Eye (tissue), 1 donor: ENCODE results near the gene EIF2S2.

Experiments used
- DNase-seq: peaks from one replicate; pipeline ENCODE4 v3.0.0-alpha.2; 2015

Gene EIF2S2

DNA sequence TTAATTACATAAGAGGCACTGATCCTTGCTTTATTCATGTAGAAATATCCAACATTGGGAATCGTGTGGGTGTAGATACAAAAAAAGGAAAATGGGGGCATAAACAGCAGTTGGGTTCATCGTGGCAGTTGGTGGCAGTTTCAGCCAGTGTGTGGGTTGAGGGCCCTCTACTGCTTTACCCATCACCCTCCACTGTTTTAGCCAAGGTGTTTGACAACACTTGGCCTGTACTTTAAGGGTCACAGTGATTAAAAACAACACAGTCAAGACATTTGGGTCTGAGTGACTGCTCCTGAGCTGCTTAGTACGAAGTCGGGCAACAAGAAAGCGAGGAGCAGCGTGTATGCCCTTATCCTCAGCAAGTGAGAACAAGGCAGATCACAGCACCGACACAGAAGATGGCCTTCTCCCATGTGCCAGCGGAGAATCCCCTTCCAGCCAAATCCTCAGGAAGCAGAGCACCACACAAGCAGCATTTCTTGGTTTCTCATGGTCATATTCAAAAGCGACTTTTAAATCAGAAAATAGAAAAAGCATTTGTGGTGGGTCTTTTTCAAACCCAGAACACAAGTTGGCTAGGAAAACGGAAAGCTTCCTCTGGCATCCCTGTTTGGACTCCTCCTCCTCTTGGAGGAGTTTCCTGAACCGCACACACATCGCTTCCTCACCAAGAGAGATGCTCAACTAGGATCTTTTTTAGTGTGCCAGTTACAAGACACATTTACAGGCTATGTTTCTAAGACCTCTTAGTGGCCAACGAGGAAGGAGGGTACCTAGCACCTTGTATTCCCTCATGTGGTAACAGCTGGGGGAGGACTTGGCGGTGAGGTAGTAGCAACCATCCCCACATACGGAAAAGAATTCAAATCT is 23.5 kb downstream of the EIF2S2 start:
- no peak for DNase-seq

DNA sequence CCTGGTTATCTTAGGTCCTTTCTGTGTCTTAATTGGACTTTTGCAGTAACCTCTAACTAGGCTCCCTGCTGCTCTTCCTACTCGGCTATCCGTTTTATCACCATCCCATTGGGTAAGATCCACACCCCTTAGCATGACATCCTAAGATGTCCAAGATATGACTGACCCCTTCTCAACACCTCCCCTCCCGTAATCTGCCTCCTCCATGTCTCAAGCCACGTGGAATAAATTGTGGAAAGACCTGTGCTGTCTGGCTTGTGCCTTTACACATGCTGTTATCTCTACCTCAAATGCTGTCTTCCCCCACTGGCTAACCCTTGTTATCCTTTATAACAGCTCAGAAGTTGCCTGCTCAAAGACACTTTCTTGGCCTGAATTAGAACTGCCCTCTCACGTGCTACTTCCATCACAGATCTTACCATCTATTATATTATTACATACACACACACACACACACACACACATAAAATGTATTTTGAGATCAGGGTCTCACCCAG is 26.5 kb downstream of the EIF2S2 start:
- DNase-seq: no peak

DNA sequence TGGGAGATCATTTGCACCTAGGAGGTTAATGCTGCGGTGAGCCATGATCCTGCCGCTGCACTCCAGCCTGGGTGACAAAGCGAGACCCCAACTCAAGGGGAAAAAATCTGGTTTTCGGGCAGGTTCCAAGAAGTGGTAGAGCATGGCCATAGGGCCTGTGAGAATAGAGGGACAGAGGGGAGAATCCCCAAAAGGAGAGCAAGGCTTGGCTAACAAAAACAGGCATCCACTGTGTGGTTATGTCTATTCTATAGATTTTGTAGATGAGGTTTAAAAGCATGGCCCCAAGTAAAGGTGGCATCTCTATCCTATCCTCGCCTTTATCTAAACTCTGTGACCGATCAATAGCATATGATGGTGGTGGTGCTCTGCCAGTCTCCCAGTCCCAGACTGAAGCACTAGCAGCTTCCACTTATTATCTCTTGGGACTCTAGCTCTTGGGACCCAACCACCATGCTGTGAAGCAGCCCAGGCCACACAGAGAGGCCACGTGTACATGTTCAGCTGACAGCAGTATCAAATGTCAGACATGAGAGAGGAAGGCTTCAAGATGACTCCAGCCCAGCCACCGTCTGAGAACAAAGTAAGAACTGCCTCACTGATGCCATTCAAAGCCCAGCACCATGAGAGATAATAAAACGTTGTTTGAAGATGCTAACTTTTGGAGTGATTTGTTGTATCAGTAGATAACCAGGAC is 27.7 kb downstream of the EIF2S2 start:
- no peak for DNase-seq

DNA sequence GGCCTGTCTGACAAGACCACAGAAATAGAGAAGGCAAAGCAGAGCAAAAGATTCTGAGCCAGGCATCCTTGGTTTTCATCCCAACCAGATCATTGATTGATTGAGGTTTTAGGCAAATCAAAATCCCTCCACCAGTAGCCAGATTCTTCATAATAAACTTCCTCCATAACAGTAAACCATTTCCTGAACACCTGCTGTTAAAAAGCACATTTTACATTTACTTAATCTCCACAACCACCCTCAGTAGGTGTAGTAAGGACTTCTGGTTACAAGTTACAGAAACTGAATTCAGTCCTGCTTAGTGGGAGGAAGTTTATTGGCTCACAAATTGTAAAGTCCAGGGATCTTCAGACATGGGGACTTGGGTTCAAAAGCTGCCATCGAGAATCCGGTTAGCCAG is 28.3 kb downstream of the EIF2S2 start:
- DNase-seq: no peak

DNA sequence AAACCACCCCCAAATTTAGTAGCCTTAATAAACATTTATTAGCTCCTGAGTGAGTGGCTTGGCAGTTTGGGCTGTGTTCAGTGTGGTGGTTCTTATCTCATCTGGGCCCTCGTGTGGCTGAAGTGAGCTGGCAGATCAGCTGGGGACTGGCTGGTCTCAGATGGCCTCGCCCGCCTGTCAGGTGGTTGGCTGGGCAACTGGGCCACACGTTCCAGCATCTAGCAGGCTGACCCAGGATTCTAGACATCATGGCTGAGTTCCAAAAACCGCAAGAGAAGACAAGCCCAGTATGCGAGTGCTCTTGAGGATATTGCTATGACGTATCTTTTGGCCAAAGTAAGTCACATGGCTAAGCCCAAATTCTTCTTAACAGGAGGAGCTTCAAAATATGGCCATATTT is 28.9 kb downstream of the EIF2S2 start:
- DNase-seq: no peak

DNA sequence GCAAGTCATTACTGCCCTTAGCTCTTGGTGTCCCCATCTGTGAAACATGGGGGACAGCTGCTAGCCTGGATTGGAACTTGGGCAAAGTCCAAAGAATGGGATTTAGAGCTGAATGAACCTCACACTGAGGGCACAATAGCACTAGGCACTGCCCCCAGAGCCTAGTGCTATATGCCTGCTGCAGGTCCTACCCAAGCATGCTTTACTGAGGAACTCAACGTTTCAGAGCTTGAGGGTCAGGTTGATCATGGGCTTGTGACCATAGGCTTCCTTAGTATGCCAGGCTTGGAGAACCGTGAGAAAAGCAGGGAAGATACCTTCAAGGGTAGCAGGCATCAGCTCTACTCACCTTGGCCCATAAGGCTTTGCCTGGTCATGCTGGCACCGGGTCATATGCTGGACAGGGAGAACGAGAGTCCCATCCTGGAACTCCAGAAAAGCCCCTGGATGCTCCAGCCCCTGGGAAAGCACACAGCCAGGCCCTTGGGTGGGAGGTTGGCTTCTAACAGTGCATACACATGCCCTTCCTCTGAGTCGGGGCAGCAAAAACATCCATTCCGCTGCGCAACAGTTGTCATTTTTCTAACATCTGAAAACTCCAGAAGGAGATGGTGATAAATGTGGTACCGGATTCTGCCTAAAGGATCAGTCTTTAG is 29.7 kb downstream of the EIF2S2 start:
- DNase-seq: no peak

DNA sequence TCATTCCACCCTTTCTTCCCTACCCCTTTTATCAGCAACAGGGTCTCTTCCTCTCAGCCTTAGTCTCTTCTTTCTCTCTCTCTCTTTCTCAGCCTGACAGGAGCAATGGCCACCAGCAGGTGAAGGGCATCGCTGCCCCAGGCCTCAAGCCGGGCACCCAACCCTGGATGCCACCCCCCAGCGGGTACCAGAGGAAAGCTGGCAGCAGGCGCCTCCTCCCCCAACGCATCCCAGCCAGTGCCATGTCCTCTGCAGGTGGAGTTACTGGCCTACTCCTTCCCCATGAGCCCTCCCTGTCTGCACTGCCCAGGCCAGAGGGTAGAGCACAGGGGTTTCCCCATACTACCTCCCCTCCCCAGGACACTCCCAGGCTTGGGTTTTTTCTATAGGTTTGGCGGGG is 32.2 kb downstream of the EIF2S2 start:
- no peak for DNase-seq

DNA sequence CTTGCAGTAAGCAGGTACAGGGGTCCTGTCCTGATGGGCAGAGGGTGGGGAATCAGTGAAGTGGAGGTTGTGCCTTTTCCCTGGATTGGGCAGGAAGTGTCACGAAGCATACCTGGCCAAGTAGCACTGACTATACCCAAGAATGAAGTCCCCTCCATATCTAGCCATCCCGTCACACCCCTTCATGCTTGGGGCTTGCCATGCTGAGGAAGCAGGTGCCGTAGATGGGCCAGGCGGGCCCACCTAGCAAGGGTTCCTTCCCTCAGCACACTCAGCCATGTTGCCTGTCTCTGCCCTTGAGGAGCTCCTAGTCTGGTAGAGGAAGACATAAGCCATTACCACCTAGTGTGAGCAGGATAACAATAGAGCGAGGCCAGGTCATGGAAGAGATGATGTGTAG is 33.5 kb downstream of the EIF2S2 start:
- DNase-seq: no peak

DNA sequence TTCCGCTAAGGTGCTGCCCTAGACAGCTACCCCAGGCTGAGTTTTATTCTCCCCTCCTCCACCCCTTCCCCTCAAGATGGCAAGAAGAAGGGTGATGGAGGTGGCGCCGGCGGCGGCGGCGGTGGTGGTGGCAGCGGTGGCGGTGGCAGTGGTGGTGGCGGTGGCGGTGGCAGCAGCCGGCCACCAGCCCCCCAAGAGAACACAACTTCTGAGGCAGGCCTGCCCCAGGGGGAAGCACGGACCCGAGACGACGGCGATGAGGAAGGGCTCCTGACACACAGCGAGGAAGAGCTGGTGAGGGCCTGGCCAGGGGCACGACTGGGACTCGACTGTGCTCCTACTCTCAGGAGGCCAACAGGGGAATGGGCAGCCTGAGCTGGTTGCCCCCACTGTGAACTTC is 35.1 kb downstream of the EIF2S2 start:
- no peak for DNase-seq

DNA sequence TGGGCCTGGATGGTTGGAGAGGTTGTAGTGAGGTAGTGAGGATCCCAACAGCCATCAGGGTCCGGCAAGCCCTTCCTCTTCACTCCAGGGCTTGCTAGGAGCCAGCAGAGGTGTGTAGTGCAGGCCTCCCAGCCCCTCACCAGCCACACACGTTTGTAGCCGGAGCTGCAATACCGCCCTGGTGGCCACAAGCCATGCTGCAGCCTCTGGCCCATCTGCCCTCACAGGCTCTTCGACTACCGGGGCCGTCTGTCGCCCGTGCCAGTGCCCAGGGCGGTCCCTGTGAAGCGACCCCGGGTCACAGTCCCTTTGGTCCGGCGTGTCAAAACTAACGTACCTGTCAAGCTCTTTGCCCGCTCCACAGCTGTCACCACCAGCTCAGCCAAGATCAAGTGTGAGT is 36.4 kb downstream of the EIF2S2 start:
- DNase-seq: no peak

DNA sequence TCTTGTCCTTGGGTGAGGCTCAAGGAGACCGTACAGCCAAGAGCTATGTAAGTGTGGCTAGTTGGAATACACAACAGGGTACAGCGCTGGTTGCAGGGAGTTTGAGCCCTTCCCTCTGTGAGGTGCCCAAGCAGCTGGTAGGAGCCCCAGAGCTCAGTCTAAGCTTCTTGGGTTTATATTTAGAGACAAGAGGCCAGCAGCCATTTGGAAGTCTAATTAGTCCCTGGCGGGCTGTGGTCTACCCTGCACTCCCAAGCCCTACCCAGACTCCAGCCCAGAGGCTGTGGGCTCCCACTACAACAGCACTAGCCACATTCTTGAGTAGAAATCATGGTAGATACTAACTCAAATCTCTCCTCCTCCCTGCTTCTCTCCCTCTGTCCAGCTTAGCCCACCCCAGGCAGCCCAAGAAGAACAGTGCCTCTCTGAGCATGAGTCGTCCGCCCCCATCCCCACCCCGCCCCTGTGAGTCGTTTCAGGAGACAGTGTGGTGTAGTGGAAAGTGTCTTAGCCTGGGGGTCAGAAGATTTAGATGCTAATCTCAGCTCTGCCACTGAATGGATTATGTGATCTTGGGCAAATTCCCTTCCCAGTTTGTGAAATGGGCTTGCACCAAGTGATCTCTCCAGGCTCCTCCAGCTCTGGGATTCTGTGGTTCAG is 37.8 kb downstream of the EIF2S2 start:
- no peak for DNase-seq

DNA sequence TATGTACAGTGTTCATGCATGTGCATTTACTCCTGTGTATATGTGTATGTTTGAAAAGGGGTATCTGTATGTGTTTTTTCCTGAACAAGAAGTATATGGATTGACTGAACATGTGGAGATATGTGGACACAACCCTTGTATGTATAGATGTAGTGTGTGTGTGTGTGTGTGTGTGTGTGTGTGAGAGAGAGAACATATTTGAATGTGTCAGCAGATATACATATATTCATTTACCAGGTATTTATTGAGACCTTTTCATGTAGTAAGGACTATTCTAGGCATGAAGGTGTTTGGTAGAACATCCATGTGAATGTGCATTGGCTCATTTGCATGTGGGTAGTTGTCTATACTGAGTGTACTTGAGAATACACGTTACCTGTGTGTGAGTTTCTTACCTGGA is 39.3 kb downstream of the EIF2S2 start:
- DNase-seq: no peak

DNA sequence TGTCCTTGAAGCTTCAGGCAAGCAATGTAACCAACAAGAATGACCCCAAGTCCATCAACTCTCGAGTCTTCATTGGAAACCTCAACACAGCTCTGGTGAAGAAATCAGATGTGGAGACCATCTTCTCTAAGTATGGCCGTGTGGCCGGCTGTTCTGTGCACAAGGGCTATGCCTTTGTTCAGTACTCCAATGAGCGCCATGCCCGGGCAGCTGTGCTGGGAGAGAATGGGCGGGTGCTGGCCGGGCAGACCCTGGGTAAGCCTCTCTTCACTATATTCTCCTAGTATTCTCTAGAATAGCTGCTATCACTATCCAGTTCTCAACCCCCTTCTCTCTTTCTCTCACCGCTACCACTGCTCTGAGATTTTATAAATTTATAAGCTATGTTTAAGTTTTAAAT is 40.0 kb downstream of the EIF2S2 start:
- no peak for DNase-seq

DNA sequence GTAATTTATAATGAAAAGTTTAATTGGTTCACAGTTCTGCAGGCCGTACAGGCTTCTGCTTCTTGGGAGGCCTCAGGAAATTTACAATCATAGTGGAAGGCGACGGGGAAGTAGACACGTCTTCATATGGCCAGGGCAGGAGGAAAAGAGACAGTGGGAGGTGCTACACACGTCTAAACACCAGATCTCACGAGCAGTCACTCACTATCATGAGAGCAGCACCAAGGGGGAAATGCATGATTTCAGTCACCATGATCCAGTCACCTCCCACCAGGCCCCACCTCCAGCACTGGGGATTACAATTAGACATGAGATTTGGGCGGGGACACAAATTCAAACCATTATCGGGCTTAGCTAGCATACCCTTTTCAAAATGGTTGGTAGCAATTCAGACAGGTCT is 41.2 kb downstream of the EIF2S2 start:
- no peak for DNase-seq

DNA sequence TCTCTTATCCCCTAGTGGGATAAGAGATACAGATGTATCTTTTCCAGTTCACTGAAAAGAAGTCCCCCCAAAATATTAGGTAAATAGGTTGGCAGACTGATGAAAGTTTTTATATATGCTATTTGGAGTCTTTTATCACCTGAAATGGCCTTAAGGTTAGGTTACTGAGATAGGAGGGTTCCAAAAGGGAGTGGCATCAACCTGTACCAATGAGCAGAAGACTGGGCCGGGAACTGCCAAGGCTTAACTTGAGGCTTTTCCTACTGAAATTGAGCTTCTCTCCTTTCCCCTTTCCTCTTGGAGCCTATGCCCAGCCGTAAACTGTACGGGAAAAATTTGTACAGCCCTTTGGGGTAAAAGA is 42.0 kb downstream of the EIF2S2 start:
- DNase-seq: no peak

DNA sequence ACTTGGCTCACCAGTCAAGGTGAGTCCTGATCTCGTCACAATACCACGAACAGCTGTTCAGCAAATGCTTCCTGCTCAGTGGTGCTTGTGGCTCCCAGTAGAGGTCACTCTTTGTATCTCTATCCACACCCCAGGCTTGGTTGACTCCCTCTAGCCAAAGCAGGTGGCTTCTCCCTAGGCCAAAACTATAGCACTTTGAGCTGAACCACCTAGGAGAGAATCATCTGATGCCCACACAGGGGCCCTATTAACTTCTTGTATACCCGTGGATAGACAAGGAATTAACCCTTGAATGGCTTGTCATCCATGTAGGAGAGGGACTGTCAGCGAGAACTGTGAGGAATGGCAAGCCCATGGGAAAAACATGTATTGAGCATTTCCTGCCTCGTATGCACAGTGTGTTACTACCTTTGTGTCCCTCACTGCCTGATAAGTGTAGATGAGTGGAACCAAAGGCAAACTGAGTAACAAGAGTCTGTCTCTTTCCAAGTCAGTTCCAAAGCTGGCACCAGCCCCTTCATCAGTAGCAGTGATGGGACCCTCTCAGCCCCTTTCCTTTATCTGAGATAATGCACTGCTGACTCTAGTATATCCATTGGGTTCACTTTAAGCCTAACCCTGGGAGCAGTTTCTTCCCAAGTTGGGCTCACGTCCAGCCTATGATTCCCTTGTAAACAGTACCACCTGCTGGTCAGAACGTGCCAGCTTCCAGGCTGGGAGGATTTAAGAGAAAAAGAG is 42.5 kb downstream of the EIF2S2 start:
- DNase-seq: peak; percentile 96

DNA sequence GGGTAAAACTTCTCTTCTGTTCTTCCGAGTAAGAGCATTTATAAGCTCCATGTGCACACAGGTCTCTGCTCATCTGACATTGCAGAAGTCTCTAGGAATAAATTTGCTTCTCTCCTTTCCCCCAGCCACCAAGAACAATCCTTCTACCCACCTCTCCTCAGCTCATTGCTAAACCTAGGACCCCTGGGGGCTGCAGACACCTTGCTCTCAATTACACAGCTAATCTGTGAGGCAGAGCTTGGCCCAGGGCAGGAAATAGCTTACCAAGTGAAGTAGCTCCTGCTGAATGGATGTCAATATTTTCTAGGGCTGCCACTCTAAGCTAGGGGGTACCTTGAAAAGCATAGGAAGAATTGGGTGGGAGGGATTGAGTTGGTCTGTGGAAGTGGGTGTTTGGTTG is 44.0 kb downstream of the EIF2S2 start:
- DNase-seq: no peak

DNA sequence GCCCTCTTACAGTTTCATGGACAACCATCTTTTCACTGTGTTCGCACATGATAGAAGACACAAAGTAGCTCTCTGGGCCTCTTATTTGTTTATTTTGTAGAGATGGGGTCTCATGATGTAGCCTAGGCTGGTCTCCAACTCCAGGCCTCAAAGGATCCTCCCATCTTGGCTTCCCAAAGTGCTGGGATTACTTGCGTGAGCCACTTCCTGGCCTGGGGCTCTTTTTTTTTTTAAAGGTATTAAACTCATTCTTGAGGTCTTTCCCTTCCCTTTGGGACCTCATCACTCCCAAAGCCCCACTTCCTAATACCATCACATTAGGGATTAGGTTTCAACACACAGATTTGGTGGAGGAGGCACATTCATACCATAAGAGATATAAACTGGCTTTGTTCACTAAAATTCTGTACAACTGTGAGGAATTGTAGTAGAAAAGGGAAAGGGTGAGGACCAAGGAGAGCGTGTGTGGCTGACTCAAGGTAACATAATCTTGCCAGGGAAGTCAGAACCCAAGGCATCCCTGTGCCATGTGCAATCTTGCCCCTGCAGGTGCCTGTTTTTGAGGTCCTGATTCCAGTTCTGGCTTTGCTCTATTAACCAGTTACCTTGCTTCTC is 45.5 kb downstream of the EIF2S2 start:
- DNase-seq: peak; percentile 43

DNA sequence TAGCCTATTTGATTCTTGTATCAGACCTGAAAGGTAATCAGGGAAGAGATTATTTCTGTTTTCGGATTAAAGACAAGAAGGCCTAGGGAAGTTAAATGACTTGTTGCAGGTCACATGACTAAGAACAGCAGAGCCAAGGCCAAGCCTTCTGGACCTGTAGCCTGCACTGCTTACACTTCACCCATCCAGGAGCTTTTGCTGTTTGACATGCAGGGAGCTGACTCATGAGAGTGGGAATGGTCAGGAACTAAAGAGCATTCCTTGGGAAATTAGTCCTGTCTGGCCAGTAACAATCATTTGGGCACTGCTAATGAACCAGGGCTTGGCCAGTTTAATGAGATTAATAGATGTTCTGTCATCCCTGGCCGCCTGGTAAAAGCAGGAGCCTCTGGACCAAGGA is 46.8 kb downstream of the EIF2S2 start:
- DNase-seq: no peak

DNA sequence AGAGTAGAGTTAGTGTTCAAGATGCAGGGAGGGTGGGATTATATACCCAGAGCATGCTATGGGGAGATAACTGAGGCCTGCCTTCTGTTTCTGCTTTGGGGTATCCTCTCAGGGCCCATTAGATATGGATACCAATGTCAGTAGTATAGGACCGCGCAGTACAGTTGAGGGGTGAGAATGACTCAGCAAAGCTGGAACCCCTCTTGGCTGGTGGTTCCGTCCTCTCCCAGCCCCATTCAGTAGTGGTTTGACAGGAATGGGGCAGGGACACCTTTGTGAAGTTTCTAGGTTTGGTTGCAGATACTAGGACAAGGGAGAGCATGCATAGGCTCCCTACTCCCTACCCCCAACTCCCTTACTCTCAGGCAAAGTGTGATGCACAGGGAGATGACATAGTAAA is 47.8 kb downstream of the EIF2S2 start:
- DNase-seq: no peak

DNA sequence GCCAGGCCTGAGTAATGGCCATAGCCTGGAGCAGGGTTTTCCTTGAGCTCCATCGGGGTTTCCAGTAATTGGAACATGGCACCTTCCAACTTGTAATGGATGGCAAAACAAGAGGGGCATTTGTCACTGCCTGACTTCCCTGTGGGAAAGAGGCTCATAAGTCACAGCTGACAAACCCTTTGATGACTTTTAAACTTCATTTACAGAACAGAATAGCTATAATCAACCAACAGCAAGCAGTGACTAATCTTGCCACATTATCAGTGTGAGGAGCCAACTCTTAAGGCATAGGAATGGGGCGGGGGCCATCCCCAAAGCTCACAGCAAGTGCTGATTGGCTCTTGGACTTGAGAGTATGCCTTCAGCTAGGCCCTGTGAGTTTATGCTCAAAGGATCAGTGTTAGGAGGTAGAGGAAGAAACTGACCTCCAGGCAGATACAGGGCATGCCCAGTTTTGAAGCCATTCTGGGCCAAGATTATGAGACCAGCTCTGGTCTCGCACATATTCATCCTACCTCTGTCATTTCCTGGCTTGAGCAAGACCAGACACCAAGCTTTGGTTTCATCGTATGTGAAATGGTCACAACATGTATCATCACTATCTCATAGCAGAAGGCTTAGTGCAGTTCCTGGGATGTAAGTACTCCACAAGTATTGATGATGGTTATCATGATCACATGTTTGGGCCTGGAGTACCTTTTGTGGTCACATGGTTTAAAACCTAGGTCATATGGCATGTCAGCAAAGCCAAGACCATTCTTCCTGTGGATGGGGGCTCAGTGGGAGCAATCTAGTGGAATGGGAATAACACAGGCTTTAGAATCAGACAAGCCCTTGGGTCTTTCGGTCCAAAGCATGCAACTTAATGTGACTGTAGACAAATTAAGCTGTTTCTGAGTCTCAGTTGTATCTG is 49.2 kb downstream of the EIF2S2 start:
- no peak for DNase-seq
